ENCODE measurements around the gene SEMA4F. TPM values are rescaled to one million over a fixed set of nuclear protein-coding genes. Genes with fewer than 3 reads are reported as not detected.

The SEMA4F gene
- total and polyA plus RNA-seq, 2 donors = 2.2 to 5.0 TPM

- DNase-seq (ENCODE audit: extremely low spot score) = no peak
- Histone ChIP-seq H3K4me3 (ENCODE audit: low read depth, low read length) (no peak overlapping the region), H3K27ac (ENCODE audit: low read depth) (no peak overlapping the region), H3K4me1 (ENCODE audit: insufficient read depth) (no peaks in the 10 kb centered on the region), H3K36me3 (ENCODE audit: insufficient read depth) (no peaks in the 10 kb centered on the region)
- WGBS = 92% methylated on average over 4 of the region's 4 CpGs
These were observed 22.3 kb downstream of the SEMA4F start for GRCh38 chr2:74676331-74676730.

- no peaks in the 10 kb centered on the region for H3K36me3 ChIP-seq (ENCODE audit: insufficient read depth)
- no peak overlapping the region for H3K4me3 ChIP-seq (ENCODE audit: low read depth, low read length)
- H3K4me1 ChIP-seq (ENCODE audit: insufficient read depth) = no peaks in the 10 kb centered on the region
- 97% methylated on average over 15 of the region's 15 CpGs for WGBS
- DNase-seq (ENCODE audit: extremely low spot score) = no peak
- no peak overlapping the region for H3K27ac ChIP-seq (ENCODE audit: low read depth)
These were observed 25.6 kb downstream of the SEMA4F start for GRCh38 chr2:74679615-74680014.

- H3K36me3 ChIP-seq (ENCODE audit: insufficient read depth) = no peaks in the 10 kb centered on the region
- no peaks in the 10 kb centered on the region for H3K4me1 ChIP-seq (ENCODE audit: insufficient read depth)
- H3K27ac ChIP-seq (ENCODE audit: low read depth) = no peak overlapping the region
- H3K4me3 ChIP-seq (ENCODE audit: low read depth, low read length) = no peak overlapping the region
- no peak for DNase-seq (ENCODE audit: extremely low spot score)
These were observed 28.5 kb downstream of the SEMA4F start for GRCh38 chr2:74682501-74682900.

GRCh38 chr2:74685408-74685807 is 31.4 kb downstream of the SEMA4F start:
- no peak for DNase-seq (ENCODE audit: extremely low spot score)
- H3K36me3 ChIP-seq (ENCODE audit: insufficient read depth) = no peaks in the 10 kb centered on the region
- H3K4me3 ChIP-seq (ENCODE audit: low read depth, low read length) = no peak overlapping the region
- 70% methylated on average over 3 of the region's 3 CpGs for WGBS
- no peaks in the 10 kb centered on the region for H3K4me1 ChIP-seq (ENCODE audit: insufficient read depth)
- H3K27ac ChIP-seq (ENCODE audit: low read depth) = no peak overlapping the region

GRCh38 chr2:74688881-74689280 is 34.8 kb downstream of the SEMA4F start:
- Histone ChIP-seq H3K4me3 (ENCODE audit: low read depth, low read length) (no peak overlapping the region), H3K36me3 (ENCODE audit: insufficient read depth) (no peaks in the 10 kb centered on the region), H3K4me1 (ENCODE audit: insufficient read depth) (no peaks in the 10 kb centered on the region), H3K27ac (ENCODE audit: low read depth) (no peak overlapping the region)
- DNase-seq (ENCODE audit: extremely low spot score) = no peak
- 94% methylated on average over 1 of the region's 1 CpG for WGBS

- Histone ChIP-seq H3K4me1 (ENCODE audit: insufficient read depth) (no peaks in the 10 kb centered on the region), H3K4me3 (ENCODE audit: low read depth, low read length) (no peak overlapping the region), H3K36me3 (ENCODE audit: insufficient read depth) (no peaks in the 10 kb centered on the region), H3K27ac (ENCODE audit: low read depth) (no peak overlapping the region)
- DNase-seq (ENCODE audit: extremely low spot score) = no peak
- WGBS = 69% methylated on average over 3 of the region's 3 CpGs
These were observed 35.6 kb downstream of the SEMA4F start for GRCh38 chr2:74689671-74690070.

- peak; percentile 13 for DNase-seq (ENCODE audit: extremely low spot score)
- H3K27ac ChIP-seq (ENCODE audit: low read depth) = no peak overlapping the region
- H3K36me3 ChIP-seq (ENCODE audit: insufficient read depth) = no peaks in the 10 kb centered on the region
- WGBS = 10% methylated on average over 4 of the region's 4 CpGs
- no peaks in the 10 kb centered on the region for H3K4me1 ChIP-seq (ENCODE audit: insufficient read depth)
- no peak overlapping the region for H3K4me3 ChIP-seq (ENCODE audit: low read depth, low read length)
These were observed 36.5 kb downstream of the SEMA4F start for GRCh38 chr2:74690571-74690970.

- WGBS = 82% methylated on average over 5 of the region's 5 CpGs
- H3K36me3 ChIP-seq (ENCODE audit: insufficient read depth) = no peaks in the 10 kb centered on the region
- no peaks in the 10 kb centered on the region for H3K4me1 ChIP-seq (ENCODE audit: insufficient read depth)
- H3K4me3 ChIP-seq (ENCODE audit: low read depth, low read length) = no peak overlapping the region
- H3K27ac ChIP-seq (ENCODE audit: low read depth) = no peak overlapping the region
- DNase-seq (ENCODE audit: extremely low spot score) = no peak
These were observed 37.9 kb downstream of the SEMA4F start for GRCh38 chr2:74691929-74692328.

- H3K4me3 ChIP-seq (ENCODE audit: low read depth, low read length) = no peak overlapping the region
- no peaks in the 10 kb centered on the region for H3K36me3 ChIP-seq (ENCODE audit: insufficient read depth)
- H3K27ac ChIP-seq (ENCODE audit: low read depth) = no peak overlapping the region
- no peaks in the 10 kb centered on the region for H3K4me1 ChIP-seq (ENCODE audit: insufficient read depth)
- DNase-seq (ENCODE audit: extremely low spot score) = no peak
These were observed 39.2 kb downstream of the SEMA4F start for GRCh38 chr2:74693213-74693612.

- no peak for DNase-seq (ENCODE audit: extremely low spot score)
- H3K4me1 ChIP-seq (ENCODE audit: insufficient read depth) = no peaks in the 10 kb centered on the region
- 44% methylated on average over 1 of the region's 1 CpG for WGBS
- no peak overlapping the region for H3K4me3 ChIP-seq (ENCODE audit: low read depth, low read length)
- H3K36me3 ChIP-seq (ENCODE audit: insufficient read depth) = no peaks in the 10 kb centered on the region
- no peak overlapping the region for H3K27ac ChIP-seq (ENCODE audit: low read depth)
These were observed 39.6 kb downstream of the SEMA4F start for GRCh38 chr2:74693668-74694067.

- no peak overlapping the region for H3K4me3 ChIP-seq (ENCODE audit: low read depth, low read length)
- H3K36me3 ChIP-seq (ENCODE audit: insufficient read depth) = no peaks in the 10 kb centered on the region
- WGBS = 64% methylated on average over 3 of the region's 3 CpGs
These were observed 40.2 kb downstream of the SEMA4F start for GRCh38 chr2:74694281-74694680.

GRCh38 chr2:74695663-74696062 is 41.6 kb downstream of the SEMA4F start:
- 69% methylated on average over 4 of the region's 4 CpGs for WGBS
- no peak overlapping the region for H3K27ac ChIP-seq (ENCODE audit: low read depth)
- no peak overlapping the region for H3K4me3 ChIP-seq (ENCODE audit: low read depth, low read length)
- no peaks in the 10 kb centered on the region for H3K36me3 ChIP-seq (ENCODE audit: insufficient read depth)
- DNase-seq (ENCODE audit: extremely low spot score) = no peak
- H3K4me1 ChIP-seq (ENCODE audit: insufficient read depth) = no peaks in the 10 kb centered on the region

More at GRCh38 chr2:74694281-74694680, 40.2 kb downstream of the SEMA4F start:
- no peaks in the 10 kb centered on the region for H3K4me1 ChIP-seq (ENCODE audit: insufficient read depth)
- no peak overlapping the region for H3K27ac ChIP-seq (ENCODE audit: low read depth)
- no peak for DNase-seq (ENCODE audit: extremely low spot score)

GRCh38 chr2:74696829-74697228 is 42.8 kb downstream of the SEMA4F start:
- H3K4me1 ChIP-seq (ENCODE audit: insufficient read depth) = no peaks in the 10 kb centered on the region
- no peak overlapping the region for H3K27ac ChIP-seq (ENCODE audit: low read depth)
- 55% methylated on average over 2 of the region's 2 CpGs for WGBS
- DNase-seq (ENCODE audit: extremely low spot score) = no peak
- no peaks in the 10 kb centered on the region for H3K36me3 ChIP-seq (ENCODE audit: insufficient read depth)
- no peak overlapping the region for H3K4me3 ChIP-seq (ENCODE audit: low read depth, low read length)

- Histone ChIP-seq H3K4me1 (ENCODE audit: insufficient read depth) (no peaks in the 10 kb centered on the region), H3K4me3 (ENCODE audit: low read depth, low read length) (no peak overlapping the region), H3K36me3 (ENCODE audit: insufficient read depth) (no peaks in the 10 kb centered on the region), H3K27ac (ENCODE audit: low read depth) (no peak overlapping the region)
- no peak for DNase-seq (ENCODE audit: extremely low spot score)
- WGBS = 78% methylated on average over 2 of the region's 2 CpGs
These were observed 46.8 kb downstream of the SEMA4F start for GRCh38 chr2:74700643-74701372.

Measured in urinary bladder (tissue), 4 donors.